Fibroblast of skin of right quadriceps (primary cell): ENCODE results near the gene ADAP2.
"Not testable (repeated sequence)": the region's sequence is repeated elsewhere in the genome, so short reads cannot be mapped to it uniquely, and the experiment has no call there.

Experiments used
- DNase-seq: peaks from one replicate; pipeline ENCODE4 v3.0.0-alpha.2; 2013

ADAP2 gene, protein sequence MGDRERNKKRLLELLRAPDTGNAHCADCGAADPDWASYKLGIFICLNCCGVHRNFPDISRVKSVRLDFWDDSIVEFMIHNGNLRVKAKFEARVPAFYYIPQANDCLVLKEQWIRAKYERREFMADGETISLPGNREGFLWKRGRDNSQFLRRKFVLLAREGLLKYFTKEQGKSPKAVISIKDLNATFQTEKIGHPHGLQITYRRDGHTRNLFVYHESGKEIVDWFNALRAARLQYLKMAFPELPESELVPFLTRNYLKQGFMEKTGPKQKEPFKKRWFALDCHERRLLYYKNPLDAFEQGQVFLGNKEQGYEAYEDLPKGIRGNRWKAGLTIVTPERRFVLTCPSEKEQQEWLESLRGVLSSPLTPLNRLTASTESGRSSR

DNA sequence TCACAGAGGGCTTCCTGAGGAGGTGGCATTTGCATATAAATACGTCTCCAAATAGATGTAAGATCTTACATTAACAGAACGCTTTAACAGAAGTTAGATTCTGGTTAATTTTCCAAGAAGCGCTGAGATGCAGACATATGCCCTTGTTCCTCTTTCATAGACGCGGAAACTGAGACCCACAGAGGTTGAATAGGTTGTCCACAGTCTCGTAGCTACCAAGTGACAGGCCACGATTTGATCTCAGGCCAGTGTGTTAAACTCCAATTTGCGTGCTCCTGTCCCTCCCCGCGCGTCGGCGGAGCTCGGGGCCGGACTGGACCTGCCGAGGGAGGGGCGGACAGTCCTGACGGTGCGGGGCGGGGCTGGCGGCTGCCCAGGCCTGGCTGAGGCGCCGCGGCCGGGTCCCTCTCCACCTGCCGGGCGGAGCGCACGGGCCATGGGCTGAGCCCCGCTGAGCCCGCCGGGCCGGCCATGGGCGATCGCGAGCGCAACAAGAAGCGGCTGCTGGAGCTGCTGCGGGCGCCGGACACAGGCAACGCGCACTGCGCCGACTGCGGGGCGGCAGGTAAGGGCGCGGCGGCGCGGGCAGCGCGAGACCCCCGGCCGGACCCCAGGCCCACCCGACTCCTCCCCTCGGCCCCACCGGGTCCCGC, at the start of gene ADAP2:
TSS of gene ADAP2 (plus strand) at position 402 of the 653 bp plus-strand sequence. CDS start at position 472, 70 bp downstream.
- no peak for DNase-seq

DNA sequence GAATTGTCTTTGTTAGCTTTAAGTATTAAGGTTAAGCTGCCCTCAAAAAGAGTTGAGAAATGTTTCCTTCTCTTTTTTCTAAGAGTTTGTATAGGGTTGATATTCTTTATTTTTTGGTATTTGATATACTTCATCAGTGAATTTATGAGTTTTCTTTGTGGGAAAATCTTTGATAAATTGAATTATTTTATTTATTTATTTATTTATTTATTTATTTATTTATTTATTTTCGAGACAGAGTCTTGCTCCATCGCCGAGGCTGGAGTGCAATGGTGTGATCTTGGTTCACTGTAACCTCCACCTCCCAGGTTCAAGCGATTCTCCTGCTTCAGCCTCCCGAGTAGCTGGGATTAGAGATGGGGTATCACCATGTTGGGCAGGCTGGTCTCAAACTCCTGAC, 35.6 kb upstream of the ADAP2 start:
- no peak for DNase-seq

DNA sequence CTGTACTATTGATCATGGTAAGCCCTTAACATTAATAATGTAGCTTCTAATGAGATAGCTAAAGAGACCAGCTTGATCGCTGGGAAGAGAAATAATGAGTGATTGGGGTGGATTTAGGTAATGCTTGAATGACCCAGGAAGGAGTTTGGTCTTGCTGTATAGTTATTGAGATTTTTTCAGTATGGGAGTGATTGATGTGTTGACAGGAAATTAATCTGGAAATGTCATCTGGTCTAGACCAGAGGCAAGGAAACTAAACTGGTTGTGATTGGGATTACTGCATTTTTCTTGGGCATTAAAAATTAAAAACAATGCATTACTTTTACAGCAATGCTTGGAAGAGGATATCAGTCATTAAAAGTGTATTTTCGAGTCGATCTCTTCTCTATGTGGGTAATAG, 27.5 kb upstream of the ADAP2 start:
- no peak for DNase-seq

DNA sequence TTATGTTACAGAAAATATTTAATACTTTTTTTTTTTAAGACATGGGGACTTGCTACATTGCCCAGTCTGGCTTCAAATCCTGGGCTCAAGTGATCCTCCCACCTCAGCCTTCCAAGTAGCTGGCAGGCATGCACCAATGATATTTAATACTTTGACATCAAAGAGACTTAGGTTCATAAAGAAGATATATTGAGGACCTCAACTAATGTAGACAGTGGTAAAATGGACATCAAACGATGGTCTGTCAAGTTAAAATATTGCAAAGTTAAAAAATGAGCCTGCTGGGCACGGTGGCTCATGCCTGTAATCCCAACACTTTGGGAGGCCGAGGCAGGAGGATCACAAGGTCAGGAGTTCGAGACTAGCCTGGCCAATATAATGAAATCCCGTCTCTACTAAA, 24.4 kb upstream of the ADAP2 start:
- no peak for DNase-seq

DNA sequence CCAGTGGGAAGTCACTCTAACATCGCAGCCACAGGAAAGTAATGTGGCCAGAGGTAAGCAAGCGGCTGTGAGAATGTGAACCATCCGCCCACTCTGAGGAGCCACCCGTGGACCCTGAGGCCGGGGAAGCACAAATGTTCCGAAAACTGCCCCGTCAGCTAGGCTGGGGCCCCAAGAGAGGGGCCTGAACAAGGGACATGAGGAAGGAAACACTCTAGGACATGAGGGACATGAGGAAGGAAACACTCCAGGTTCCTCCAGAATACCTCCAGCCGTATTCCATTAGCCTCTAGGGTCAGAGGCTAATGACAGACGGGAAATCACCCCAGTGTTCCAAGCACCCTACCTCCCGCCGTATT, 16.0 kb upstream of the ADAP2 start:
- DNase-seq = peak; percentile 5

DNA sequence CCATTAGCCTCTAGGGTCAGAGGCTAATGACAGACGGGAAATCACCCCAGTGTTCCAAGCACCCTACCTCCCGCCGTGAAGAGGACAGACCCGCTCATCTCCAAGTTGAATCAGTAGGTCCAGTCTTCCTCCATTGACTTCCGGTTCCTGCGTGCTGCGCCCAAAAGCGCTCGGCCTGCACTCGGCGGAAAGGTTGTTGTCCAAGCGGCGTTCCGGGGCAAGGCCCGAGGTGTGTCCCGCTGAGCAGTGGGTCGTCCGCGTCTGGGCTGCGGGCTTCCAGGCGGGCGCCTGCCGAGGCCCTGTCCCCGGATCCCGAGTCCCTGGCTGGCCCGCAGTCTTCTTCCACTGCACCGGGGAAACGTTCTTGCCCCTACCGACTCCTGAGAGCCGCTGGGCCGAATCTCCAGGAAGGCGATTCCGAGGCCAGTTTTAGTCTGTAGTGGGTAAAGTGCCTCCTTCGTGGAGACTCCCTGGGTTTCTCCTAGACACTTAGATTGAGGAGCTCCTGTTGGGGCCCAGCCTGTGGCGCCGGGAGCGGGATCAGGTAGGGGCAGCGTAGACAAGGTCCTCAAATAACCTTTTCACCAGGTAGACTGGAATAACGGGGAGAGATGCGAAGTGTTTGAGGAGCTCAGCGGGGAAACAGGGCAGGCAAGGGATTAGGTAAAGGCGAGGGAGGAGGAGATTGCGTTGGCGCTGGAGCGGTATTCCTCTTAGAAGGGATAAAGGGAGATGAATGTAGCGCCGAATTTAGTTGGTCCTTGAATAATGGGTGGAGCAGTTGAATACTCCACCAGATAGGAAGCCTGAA, 15.4 kb upstream of the ADAP2 start, which contains the start of gene TEFM:
TSS of gene TEFM (minus strand) at position 138 of the 811 bp plus-strand sequence. CDS start at position 98, 40 bp downstream.
- DNase-seq = peak; percentile 90

DNA sequence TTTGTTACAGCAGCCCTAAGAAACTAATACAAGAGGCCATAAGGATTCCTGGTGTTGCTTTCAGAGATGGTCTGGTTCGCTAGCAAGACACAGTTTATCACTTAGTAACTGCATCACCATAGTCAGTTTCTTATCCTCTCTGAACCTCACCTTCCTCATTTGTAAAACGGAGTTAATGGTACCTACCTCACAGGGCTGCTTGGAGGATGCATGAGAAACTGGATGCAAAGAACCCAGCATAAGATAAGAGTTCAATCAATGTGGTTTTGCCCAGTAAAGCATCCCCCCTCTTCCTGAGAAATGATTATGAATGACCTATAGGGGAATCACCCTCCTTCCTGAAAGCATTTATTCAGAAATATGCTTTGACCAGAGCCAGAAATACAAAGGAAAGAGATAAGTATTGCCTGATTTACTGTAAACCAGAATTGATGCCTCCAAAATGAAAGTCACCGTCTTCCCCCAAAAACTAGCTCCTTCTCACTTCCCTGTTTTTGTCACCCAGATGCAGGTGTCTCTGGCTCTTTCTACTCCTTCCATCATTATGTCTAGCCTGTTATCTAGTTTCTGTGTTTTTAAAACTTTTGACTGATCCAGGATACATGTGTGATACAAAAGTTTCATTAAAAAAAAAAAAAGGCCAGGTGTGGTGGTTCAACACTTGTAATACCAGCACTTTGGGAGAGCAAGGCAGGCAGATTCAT, 12.9 kb upstream of the ADAP2 start:
- DNase-seq = no peak

DNA sequence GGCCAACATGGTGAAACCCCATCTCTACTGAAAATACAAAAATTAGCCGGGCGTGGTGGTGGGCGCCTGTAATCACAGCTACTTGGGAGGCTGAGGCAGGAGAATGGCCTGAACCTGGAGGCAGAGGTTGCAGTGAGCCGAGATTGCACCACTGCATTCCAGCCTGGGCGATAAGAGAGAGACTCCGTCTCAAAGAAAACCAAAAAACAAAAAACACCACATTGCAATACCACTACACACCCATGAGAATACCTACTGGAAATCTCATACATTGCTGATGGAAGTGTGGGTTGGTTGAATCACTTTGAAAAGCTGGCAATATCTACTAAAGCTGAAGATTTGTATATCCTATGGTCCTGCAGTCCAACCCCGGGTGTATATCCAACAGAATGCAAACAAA, 11.6 kb upstream of the ADAP2 start:
- not testable (repeated sequence) for DNase-seq

DNA sequence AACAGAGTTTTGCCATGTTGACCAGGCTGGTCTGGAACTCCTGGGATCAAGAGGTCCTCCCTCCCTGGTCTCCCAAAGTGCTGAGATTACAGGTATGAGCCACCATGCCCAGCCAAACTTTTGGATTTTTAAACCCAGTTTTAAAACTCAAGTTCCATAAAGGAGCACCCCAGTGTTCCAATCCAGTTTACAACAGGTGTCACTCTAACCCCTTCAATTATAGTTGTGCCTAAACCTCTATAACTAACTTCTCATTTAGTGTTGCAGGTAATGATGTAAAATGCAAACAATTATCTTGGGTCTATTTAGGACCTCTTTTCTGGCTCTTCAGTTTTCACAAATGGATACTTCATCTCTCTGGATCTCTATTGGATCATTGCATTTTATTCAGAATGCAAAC, 7.8 kb upstream of the ADAP2 start:
- DNase-seq = no peak

DNA sequence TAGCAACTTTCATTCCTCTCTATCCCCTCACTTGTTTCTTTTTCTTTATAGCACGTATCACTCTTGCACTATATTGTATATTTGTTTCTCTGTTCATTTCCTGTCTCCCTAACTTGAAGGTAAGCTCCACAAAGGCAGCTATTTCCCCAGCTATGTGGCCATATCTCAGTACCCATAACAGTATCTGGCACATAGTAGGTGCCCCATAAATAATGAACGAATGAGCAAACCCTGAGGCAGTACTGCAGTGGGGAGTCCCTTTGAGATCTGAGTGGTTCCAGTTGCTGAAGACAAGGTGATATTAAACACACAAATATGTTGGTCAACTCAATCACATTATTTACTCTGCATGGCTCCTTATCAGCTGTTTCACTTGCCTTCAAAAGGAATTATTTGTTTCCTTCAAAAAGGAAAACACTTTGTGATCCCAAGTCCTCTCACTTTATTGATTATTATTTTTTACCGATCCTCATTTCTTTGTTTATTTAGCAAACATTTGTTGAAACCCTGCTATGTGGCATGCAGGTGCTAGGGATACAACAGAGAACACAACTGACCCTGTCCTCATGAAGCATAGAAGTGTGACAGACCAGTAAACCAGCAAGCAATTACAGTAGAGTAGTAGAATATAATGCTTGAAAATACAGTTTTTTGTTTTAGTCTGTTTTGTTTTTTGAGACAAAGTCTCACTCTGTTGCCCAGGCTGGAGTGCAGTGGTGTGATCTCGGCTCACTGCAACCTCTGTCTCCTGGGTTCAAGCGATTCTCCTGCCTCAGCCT, 5.7 kb upstream of the ADAP2 start:
- no peak for DNase-seq

DNA sequence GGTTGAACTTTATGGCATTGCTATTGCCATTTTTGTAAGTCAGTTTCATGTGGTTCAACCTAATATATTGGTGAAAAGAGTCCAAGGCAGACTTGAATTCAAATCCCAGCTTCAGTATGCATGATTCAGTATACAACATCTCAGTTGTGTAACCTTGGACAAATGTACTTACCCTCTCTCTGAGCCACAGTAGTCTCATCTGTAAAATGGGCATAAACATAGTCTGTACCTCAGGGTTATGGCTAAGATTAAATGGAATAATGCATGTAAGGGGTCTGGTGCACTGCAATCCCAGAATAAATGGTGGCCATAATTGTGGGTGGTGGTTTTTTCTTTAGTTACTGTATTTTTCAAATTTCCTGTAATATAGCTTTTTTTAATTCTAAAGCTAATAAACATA, 4.7 kb upstream of the ADAP2 start:
- DNase-seq = no peak

DNA sequence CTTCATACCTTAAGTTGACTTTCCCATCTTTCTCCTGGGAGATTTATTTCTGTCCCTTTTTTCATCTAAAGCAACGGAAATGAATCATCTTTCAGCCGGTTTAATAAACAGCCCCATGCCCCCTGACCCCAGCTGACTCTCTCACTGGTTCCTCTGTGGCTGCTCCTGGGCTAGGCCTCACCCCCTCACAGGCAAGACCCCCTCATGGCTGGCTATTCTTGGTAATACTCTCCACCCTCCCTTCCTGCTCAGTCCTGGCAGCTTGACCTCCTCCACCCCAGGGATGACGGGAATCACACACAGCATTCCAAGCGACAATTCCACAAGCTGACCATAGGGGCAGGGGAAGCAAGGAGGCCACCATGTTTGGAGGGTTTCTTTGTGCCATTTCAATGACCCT, 1.5 kb upstream of the ADAP2 start:
- DNase-seq = no peak

DNA sequence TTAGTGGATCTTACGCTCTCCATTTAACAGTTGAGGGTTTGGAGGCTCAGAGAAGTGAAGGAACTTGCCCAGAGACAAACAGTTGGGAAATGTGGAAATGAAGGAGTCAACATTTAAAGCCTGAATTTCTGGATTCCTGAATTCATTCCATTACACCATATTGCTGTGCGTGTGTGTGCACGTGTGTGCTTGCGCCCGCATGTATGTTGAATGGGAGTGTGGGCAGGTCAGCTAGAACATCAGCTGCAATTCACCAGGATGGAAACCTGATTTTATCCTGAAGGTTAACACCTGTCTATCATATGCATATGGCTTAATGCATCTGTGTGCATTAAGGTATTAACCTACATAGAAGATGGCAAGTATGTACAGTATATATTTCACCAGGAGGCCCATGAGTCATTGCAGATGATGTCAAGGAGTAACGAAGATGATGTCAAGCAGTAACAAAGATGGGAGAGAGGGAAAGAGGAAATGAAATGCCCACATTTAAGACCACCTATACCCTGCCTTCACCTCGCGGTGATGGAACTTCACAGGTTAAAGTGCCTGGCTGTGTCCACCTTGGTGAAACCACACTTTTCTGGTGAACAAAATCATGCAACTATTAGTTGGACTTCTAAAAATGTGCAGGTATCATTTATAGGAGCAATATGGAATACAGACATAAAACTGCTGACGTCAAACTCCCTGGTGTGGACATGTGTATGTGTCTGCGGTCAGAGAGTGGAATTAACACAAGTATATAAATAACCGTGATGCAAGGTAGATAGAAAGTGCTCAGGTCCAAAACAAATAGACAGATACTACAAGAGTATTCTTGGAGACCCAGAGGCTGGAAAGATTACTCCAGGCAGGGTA, 832 bp upstream of the ADAP2 start:
- DNase-seq = no peak

DNA sequence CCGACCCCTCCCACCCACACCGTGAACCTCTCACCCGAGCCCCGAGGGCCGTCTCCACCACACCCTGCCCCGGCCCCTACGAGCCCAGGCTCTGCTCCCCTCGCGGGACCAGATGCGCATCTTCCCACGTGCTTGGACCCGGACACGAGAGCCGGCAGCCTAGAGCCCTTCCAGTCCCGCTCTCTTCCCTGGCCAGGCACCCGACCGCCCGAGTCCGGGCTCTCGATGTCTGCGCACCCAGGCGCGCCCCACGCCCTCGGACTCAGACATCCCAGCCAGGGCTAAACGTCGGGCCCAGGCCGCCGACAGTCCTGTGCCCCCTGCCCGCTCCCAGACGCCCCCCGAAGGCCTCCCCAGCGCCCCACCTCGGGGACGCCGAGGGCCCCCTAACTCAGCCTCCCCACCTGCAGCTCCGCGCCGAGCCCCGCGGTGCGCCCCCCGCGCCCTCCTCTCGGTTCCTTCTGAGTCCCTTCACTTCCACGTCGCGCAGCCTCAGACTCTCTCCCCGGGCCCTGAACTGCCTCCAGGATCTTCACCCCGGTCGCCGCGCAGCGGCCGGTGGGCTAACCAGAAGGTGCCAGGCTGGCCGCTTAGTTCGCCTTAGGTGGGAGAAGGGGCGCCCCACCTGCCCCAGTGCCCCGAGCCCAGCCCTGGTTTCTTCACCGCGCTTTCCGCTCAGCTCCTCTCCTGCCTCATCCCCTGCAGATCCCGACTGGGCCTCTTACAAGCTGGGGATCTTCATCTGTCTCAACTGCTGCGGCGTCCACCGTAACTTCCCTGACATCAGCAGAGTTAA, 688 bp downstream of the ADAP2 start:
- DNase-seq = no peak

DNA sequence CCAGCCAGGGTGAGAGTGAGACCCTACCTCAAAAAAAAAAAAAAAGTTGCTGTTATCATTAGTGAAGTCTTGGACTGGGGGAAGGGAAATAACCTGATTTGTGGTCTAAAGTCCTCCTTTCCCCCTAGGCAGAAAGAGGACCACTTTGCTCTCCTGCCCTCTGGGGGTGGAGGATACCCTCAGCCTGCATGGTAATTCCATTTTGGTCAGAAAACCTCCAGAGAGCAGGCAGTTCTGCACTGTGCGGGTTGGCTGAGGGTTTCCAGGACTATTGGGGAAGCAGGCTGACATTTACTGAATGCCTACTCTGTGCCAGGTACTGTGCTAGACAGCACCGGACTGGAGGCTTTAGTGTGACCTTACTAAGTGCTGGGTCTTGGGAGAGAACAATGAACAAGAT, 2.6 kb downstream of the ADAP2 start:
- DNase-seq = no peak

DNA sequence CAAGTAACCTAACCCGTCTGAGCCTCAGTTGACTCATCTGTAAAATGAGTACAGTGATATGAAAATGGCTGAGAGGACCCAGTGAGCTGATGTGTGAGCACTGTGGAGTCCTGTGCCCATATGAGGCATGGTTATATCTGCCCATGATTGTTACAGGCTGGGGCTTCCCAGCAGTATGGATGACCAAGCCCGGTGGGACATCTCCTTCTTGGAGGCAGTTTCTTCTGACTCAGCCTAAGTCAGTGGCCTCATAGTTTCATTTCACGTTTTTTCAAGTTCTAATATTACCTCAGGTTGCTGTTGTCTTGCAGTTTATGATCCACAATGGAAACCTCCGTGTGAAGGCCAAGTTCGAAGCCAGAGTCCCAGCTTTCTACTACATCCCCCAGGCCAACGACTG, 4.8 kb downstream of the ADAP2 start:
- no peak for DNase-seq

DNA sequence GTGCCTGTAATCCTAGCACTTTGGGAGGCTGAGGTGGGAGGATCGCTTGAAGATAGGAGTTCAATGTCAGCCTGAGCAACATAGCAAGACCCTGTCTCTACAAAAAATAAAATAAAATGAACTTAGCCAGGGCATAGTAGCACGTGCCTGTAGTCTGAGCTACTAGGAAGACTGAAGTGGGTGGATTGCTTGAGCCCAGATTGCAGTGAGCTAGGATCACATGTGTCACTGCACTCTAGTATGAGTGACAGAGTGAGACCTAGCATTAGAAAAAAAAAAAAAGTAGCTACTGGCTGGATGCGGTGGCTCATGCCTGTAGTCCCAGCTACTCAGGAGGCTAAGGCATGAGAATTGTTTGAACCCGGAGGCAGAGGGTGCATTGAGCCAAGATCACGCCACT, 6.0 kb downstream of the ADAP2 start:
- no peak for DNase-seq

DNA sequence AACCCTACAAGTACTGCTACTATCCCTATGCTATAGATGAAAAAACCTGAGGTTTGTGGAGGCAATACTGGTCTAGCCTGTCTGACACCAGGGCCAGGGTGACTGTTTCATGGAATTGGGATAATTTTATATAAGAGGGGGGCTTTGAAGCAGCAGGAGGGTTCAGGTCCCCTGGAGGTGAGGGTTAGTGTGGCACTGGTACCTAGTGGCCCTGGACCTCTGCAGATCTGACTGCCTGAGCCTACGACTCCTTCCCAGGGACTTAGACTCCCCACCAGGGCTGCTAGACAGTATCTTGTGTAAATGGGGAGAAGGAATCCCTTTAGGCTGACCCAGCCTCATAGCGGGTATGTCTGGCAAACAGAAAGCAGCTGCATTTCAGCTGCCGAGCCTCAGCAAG, 6.8 kb downstream of the ADAP2 start:
- no peak for DNase-seq

DNA sequence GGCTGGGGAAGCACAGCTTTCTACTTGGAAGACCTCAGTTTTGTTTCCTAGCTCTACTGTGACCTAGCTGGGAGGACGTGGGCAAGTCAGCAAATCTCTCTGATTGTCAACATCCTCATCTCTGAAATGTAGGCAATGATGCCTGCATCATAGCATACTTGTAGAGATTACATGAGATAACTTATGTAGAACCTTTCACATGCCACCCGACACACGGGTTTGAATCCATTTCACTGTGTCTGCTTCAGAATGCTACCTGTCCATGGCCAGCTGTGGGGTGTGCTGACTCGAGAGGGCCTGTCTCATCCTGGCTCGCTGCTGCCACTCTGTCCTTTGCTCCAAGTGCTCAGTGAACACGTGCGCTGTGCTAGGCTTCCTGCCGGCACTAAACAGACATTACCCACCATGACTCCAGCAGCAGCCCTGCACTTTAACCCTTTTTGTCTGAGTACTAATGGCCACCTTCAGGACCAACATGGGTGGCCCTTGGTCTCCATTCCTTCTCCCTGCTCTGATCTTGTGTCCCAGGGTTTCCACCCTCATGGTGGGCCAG, 7.4 kb downstream of the ADAP2 start:
- no peak for DNase-seq

DNA sequence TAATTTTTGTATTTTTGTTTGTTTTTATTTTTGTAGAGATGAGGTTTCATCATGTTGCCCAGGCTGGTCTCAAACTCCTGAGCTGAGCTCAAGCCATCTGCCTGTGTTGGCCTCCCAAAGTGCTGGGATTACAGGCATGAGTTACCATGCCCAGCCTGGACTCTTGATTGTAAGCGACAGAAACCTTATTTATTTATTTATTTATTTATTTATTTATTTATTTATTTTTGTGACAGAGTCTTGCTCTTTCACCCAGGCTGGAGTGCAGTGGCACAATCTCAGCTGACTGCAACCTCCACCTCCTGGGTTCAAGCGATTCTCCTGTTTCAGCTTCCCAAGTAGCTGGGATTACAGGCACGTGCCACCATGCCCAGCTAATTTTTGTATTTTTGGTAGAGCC, 8.1 kb downstream of the ADAP2 start:
- DNase-seq = not testable (repeated sequence)
